SK-N-SH (cell line): Measurements from ENCODE around the gene DNASE1L2.

Experiments
- GABPA ChIP-seq: IDR thresholded peaks from 2 replicates; pipeline ENCODE4 v1.4.0; 2012; ENCODE audit warnings: low read depth, mild to moderate bottlenecking
- MAX ChIP-seq: IDR thresholded peaks from 2 replicates; pipeline ENCODE4 v1.4.0; 2012; ENCODE audit warnings: low read depth
- PBX3 ChIP-seq: IDR thresholded peaks from 2 replicates; pipeline ENCODE4; 2012

- TF ChIP-seq MAX (no peak), GABPA (no peak), PBX3 (no peak)
Measured at GRCh38 chr16:2194166-2194834, 41.9 kb upstream of the DNASE1L2 start.
